Uterus (tissue), 4 donors: ENCODE results near the gene FLNA. TPM values are rescaled to one million over a fixed set of nuclear protein-coding genes. Genes with fewer than 3 reads are reported as not detected.
A peak's percentile ranks its signal among the peaks of the same experiment; 100 is the strongest.
"Not testable (repeated sequence)": the region's sequence is repeated elsewhere in the genome, so short reads cannot be mapped to it uniquely, and the experiment has no call there.

Experiments used
- DNase-seq, 2 donors: peaks; one replicate each; pipeline ENCODE4 v3.0.0-alpha.2; 2019 to 2020
- H3K27ac ChIP-seq, 2 donors: fragments of 200-600 bp; sonication (generic); 1 replicate in 1 of 2; 2 replicates in 1 of 2; pipeline ENCODE4 v1.5.1; 2016 to 2018
- H3K27me3 ChIP-seq, 2 donors: fragments of 200-600 bp; sonication (generic); one replicate each; pipeline ENCODE4 v1.5.1; 2018 to 2019; ENCODE audit warnings: control low read depth in 1 of 2
- H3K36me3 ChIP-seq, 2 donors: fragments of 200-600 bp; sonication (generic); one replicate each; pipeline ENCODE4 v1.5.1; 2019; ENCODE audit warnings: control low read depth in 1 of 2
- H3K4me1 ChIP-seq, 2 donors: fragments of 200-600 bp; sonication (generic); one replicate each; pipeline ENCODE4 v1.5.1; 2018 to 2019; ENCODE audit warnings: control low read depth in 1 of 2
- H3K4me3 ChIP-seq, 2 donors: fragments of 200-600 bp; sonication (generic); 1 replicate in 1 of 2; 2 replicates in 1 of 2; pipeline ENCODE4 v1.5.1; 2018 to 2019; ENCODE audit warnings: mild to moderate bottlenecking in 1 of 2
- H3K9me3 ChIP-seq, 2 donors: fragments of 200-600 bp; sonication (generic); one replicate each; pipeline ENCODE4 v1.5.1; 2019; ENCODE audit warnings: control low read depth in 1 of 2
- POLR2A ChIP-seq, 2 donors: fragments of 450-650 bp; IDR thresholded peaks; one replicate each; pipeline ENCODE4 v1.6.1; 2016; ENCODE audit warnings: antibody characterized with exemption in 2 of 2, mild to moderate bottlenecking in 1 of 2, moderate library complexity in 1 of 2
- intact Hi-C: fragments of 100-400 bp; cut with DNase I; formaldehyde crosslinking; loops from one replicate; pipeline ENCODE4 v1.15.1; 2023; ENCODE audit warnings: low total_unique reads
- total RNA-seq, 4 donors: library from RNA; depleted of rRNA in 3 of 4; stranded (reverse); fragments of >200 nt in 3 of 4; gene quantifications; one replicate each; pipeline versions ENCODE4 v1.1.0 to v1.2.4, GENCODE V29; 2014 to 2023
- TF ChIP-seq, protein P1 (sequence below), 4 experiments: fragments of 200-600 bp in 2 of 4; fragments of 450-650 bp in 2 of 4; sonication (generic) in 2 of 4; IDR thresholded peaks; one replicate each; pipeline ENCODE4 v1.5.1; 2016 to 2019; ENCODE audit warnings: antibody characterized with exemption in 4 of 4, mild to moderate bottlenecking in 2 of 4, moderate library complexity in 1 of 4
- donor health status: DM: yes; HTN: yes; CAD: no.

The FLNA gene
- total RNA-seq, 4 donors from 2014 or later, result 1,067 to 4,271 (median 2,911) TPM

DNA sequence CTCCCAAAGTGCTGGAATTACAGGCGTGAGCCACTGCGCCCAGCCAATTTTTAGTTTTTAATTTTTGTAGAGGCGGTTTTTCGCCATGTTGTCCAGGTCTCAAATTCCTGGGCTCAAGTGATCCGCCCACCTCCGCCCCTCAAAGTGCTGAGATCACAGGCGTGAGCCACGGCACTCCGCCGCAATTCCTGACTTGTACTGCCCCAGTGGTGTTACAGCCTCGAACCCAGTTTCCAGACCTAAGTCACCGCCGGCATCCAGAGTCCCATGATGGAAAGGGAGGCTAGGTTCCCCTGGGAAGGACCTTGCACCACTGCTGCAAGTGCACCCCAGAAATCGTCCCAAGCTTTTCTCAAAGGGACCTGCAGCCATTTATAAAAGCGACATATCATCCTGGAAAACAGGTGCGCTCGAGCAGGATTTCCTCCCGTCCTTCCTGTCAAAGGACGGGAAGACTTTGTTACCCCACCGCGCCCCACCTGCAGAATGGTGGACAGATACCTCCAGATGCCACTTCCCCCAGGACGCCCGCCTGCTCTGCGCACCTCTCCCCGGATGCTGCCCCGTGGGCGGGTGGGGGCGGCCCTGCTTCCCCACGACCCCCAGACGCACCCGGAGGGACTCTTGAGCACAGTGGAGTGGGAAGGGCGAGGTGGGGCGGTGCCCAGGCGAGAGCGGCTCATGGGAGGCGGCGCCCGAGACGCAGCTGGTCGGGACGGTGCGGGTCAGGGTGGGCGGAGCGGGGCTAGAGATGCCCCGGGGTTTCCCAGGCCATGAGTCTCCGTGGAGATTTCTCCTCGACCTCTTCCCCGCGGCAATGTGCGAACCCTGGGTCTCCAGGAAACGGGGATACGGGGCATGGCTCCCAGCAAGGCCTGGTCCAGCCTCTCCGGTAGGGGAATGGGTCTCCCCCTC, 22.8 kb upstream of the FLNA start:
- Histone ChIP-seq H3K4me1 (no peaks in the 10 kb centered on the region), H3K36me3 (no peaks in the 10 kb centered on the region), H3K9me3 (no peaks in the 10 kb centered on the region), H3K27ac (peak overlapping the region; percentile 92 to 99), H3K27me3 (no peaks in the 10 kb centered on the region), H3K4me3 (peak overlapping the region; percentile 54 to 71)
- TF ChIP-seq, protein P1, sequence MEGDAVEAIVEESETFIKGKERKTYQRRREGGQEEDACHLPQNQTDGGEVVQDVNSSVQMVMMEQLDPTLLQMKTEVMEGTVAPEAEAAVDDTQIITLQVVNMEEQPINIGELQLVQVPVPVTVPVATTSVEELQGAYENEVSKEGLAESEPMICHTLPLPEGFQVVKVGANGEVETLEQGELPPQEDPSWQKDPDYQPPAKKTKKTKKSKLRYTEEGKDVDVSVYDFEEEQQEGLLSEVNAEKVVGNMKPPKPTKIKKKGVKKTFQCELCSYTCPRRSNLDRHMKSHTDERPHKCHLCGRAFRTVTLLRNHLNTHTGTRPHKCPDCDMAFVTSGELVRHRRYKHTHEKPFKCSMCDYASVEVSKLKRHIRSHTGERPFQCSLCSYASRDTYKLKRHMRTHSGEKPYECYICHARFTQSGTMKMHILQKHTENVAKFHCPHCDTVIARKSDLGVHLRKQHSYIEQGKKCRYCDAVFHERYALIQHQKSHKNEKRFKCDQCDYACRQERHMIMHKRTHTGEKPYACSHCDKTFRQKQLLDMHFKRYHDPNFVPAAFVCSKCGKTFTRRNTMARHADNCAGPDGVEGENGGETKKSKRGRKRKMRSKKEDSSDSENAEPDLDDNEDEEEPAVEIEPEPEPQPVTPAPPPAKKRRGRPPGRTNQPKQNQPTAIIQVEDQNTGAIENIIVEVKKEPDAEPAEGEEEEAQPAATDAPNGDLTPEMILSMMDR (IDR thresholded peaks at IDR 0.05), result no peak
- TF ChIP-seq POLR2A (IDR thresholded peaks at IDR 0.05), result peak; percentile 13 to 43
- intact Hi-C loops, result no loop called here
- DNase-seq, result peak; percentile 80 to 83

DNA sequence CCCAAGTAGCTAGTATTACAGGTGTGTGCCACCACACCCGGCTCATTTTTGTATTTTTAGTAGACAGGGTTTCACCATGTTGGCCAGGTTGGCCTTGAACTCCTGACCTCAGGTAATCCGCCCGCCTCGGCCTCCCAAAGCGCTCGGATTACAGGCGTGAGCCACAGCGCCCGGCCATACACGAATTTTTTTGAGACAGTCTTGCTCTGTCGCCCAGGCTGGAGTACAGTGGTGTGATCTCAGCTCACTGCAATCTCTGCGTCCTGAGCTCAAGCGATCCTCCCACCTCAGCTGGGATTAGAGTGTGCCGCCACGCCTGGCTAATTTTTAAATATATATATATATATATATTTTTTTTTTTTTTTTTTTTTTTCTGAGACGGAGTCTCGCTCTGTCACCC, 21.9 kb upstream of the FLNA start:
- intact Hi-C loops, DNase-seq, H3K9me3 ChIP-seq, H3K4me3 ChIP-seq, H3K27me3 ChIP-seq, H3K36me3 ChIP-seq, H3K4me1 ChIP-seq: not testable (repeated sequence)
- H3K27ac ChIP-seq, result peak overlapping the region; percentile 92 to 99

DNA sequence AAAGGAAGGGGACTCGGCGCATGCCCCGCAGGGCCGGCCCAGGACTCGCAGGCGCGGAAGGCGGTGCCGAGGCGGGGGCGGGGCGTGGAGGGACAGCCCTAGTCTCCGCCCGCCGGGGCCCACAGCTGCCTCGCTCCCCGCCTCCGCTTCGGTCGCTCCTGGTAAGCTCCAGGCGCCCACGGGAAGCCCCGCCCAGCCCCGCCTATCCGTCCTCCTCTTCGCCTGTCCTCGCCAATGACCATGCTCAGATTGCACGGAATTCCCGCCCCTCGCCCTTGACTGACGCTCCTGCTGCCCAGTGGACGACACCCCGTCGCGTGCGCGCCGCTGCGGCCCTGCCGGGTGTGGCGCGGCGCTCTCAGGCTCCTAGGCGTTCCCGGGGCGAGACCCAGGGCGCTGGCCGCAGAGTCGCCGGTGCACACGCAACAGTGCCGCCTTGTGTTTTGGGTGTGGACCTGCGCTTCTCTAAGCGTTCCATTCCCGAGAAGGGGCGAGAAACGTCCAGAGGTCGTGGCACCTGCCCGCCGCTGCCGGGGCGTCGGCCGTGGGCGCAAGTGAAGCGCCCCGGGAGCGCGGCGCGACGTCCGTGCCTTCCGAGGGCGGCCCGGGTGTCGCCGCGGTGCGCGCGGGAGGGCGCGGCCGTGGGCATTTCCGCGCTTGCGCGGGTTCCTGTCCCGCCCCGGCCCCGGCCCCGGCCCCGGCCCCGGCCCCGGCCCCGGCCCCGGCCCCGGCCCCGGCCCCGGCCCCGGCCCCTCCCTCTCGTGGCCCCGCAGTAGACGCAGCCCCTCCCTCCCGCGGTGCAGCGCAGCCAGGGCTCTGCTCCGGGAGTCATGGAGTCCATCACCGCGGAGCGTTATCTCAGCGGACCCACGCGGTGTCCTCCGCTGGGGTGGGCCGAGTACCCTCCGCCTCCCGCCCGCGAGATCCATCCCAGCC, 15.6 kb upstream of the FLNA start:
- intact Hi-C loops, H3K36me3 ChIP-seq, H3K4me1 ChIP-seq, H3K4me3 ChIP-seq, H3K27me3 ChIP-seq, H3K9me3 ChIP-seq: not testable (repeated sequence)
- H3K27ac ChIP-seq, result peak overlapping the region in 1 of 2 donors; percentile 86
- peak; percentile 20 to 28 for DNase-seq

DNA sequence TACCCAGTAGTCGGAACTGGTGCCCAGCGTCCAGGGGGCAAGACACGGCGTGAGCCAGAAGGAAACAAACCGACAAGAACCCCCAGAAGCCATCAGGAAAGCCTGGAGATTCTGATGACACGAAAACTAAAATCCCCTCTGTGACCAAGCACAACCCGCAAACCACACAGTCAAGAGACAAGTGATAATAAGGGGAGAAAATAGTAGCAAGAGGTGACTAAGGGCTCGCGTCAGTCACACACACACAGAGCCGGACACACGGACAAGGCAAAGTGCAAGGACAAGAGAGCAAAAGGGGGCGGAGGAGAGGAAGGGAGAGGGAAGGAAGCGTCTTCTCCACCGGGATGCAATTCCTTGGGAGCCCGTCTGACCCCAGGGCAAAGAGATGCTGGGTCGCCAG, 14.2 kb upstream of the FLNA start:
- DNase-seq, H3K4me1 ChIP-seq, H3K4me3 ChIP-seq, H3K27me3 ChIP-seq, H3K36me3 ChIP-seq, intact Hi-C loops, H3K27ac ChIP-seq, H3K9me3 ChIP-seq: not testable (repeated sequence)

DNA sequence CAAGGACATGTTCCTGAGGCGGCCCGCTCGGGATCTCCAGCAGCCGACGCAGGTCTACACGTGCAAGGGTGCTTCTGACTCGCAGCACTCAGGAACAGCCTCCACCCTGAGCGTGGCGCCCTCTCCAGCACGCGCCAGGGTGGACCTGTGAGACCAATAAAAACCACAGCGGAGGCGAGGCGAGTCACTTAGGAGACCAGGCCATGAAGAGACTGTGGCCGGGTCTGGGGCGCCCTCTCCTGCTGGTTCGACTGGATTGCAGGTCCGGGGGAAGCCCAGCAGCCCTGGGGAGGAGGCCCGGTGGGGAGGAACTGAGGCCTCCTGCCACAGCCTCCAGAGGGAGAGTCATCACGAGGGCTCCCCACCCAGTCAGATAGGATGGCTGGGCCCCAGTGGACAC, 13.7 kb upstream of the FLNA start:
- H3K27me3 ChIP-seq, intact Hi-C loops, H3K36me3 ChIP-seq, H3K4me1 ChIP-seq, DNase-seq, H3K27ac ChIP-seq, H3K9me3 ChIP-seq, H3K4me3 ChIP-seq: not testable (repeated sequence)

DNA sequence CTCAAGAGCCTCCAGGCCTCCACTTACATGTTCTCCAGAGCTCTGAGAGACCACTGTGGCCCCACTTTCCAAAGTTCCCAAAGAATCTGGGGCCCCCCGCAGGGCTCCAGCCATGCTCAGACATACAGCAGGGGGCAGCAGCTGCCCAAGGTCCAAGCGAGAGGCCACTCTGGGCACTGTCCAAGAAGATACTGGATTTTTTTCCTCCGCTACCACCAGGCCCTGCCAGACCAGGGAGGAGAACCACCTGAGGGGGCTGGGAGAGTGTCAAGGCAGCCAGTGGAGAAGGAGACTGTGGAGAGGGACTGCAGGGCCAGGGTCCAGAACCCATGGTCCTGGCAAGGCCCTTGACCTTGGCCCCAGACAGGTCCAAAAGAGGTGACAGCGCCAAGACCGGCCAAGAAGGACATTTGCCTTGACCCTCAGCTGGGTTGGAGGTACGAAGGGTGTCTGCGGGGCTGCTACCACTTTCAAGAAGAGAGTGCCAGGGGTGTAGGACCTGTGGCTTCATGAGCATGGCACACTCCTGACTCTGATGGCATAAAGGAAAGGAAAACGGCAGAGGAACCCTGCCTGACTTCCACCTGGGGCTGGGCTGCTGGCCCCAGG, 10.0 kb upstream of the FLNA start:
- no peaks in the 10 kb centered on the region for H3K9me3 ChIP-seq
- H3K36me3 ChIP-seq, result no peaks in the 10 kb centered on the region
- DNase-seq, result peak; percentile 41
- TF ChIP-seq, protein P1 (IDR thresholded peaks at IDR 0.05), result peak; percentile 20 to 49 (median 36)
- no peak for TF ChIP-seq POLR2A (IDR thresholded peaks at IDR 0.05)
- no peaks in the 10 kb centered on the region for H3K27me3 ChIP-seq
- peak overlapping the region; percentile 1 to 51 for H3K27ac ChIP-seq
- no peak overlapping the region for H3K4me3 ChIP-seq
- no peaks in the 10 kb centered on the region for H3K4me1 ChIP-seq
- intact Hi-C loops, result no loop called here
